Measurements from ENCODE around the gene GPNMB. TPM values are rescaled to one million over a fixed set of nuclear protein-coding genes. Genes with fewer than 3 reads are reported as not detected.
"Not testable (repeated sequence)": the region's sequence is repeated elsewhere in the genome, so short reads cannot be mapped to it uniquely, and the experiment has no call there.

GPNMB gene
- total RNA-seq, 2 experiments from 2014 or later = 0.42 to 0.66 TPM

DNA sequence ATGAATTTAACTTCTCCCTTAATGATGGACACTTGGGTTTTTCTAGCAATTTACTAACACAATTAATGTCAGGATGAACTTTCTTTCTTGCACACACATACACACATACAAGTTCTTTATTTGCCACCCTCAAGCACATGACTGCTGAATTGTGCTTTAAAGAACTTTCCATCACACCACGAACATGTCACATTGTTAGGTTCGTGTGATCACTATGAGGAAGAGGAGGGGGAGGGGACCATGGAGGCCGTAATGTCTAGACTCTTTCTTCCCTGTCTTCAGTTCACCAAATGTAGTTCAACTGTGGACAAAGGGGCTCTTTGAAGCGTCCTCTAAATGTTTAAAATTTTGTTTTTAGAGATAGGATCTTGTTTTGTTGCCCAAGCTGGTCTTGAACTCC lies 33.7 kb upstream of the GPNMB start:
- Mint-ChIP-seq H3K27me3 (peaks cover 7% of the 10 kb centered on the region), H3K9me3 (ENCODE audit: low read depth) (no peaks in the 10 kb centered on the region), H3K4me1 (no peaks in the 10 kb centered on the region), H3K4me3 (no peak overlapping the region), H3K27ac (no peak overlapping the region), H3K36me3 (ENCODE audit: low read depth) (no peaks in the 10 kb centered on the region)
- ChIA-PET POLR2A (no interaction called here), CTCF (interaction anchor here (0.6 kb wide), 1 partner anchor 1598 kb away, joined by 3 read pairs; no protein-coding TSS in a partner anchor)
- DNase-seq = no peak
- no peak for ATAC-seq
- intact Hi-C loops (cut with DNase I, micrococcal nuclease) = no loop called here

- Mint-ChIP-seq H3K4me3 (no peak overlapping the region), H3K36me3 (ENCODE audit: low read depth) (no peaks in the 10 kb centered on the region), H3K27me3 (peaks cover 4% of the 10 kb centered on the region), H3K9me3 (ENCODE audit: low read depth) (no peaks in the 10 kb centered on the region), H3K27ac (no peak overlapping the region), H3K4me1 (no peaks in the 10 kb centered on the region)
- DNase-seq (no peak), ATAC-seq (no peak)
- ChIA-PET POLR2A (no interaction called here), CTCF (interaction anchor here (1.1 kb wide), 1 partner anchor 15 kb away, joined by 3 read pairs; no protein-coding TSS in a partner anchor)
- intact Hi-C loops (cut with DNase I, micrococcal nuclease) = no loop called here
Observed at GRCh38 chr7:23213755-23214154, 32.8 kb upstream of the GPNMB start.

DNA sequence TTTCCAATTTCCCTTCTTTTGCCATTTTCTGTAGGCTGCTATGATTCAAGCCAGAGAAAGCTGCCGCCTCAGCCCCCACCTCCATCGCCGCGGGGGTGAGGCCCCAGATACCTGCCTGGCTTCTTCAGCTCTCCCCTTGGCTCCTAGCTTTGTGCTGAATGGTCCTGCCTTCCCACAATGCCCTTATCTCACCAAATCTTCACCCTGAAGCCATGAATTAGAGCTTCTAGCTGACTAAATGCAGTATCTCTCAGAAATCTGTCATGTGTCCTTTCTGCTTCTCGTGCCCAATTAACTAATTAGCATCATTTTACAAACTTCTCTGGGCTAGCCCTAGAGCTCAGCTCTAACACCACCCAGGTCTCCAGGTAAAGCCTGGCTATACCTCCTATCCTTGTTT lies 32.2 kb upstream of the GPNMB start:
- Mint-ChIP-seq H3K27ac (no peak overlapping the region), H3K27me3 (peaks cover 4% of the 10 kb centered on the region), H3K4me3 (no peak overlapping the region), H3K9me3 (ENCODE audit: low read depth) (no peaks in the 10 kb centered on the region), H3K4me1 (no peaks in the 10 kb centered on the region), H3K36me3 (ENCODE audit: low read depth) (no peaks in the 10 kb centered on the region)
- ATAC-seq (no peak), DNase-seq (no peak)
- ChIA-PET POLR2A (no interaction called here), CTCF (interaction anchor here (0.7 to 1.1 kb wide), 3 partner anchors 15 to 1695 kb away, joined by 3 read pairs; no protein-coding TSS in a partner anchor)
- intact Hi-C loops (cut with DNase I, micrococcal nuclease) = no loop called here

DNA sequence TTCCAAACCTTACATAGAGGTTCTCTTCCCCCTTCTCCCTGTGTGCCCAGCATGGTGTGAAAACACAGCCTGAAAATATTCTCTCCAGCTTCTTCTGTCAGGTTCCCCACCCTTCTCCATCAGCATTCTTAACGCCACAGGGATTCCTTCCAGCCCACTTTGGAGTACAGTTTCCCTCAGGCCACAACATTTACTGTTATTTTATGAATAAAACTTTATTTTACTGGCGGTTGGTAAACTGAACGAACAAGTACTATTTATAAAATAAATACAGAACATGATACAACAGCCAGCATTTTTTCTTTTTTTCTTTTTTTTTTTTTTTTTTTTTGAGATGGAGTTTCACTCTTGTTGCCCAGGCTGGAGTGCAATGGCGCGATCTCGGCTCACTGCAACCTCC lies 31.6 kb upstream of the GPNMB start:
- H3K9me3 Mint-ChIP-seq (ENCODE audit: low read depth) = no peaks in the 10 kb centered on the region
- POLR2A ChIA-PET = interaction anchor here (0.6 kb wide), 1 partner anchor 368 kb away, joined by 3 read pairs; no protein-coding TSS in a partner anchor
- ATAC-seq = no peak
- H3K4me1 Mint-ChIP-seq = no peaks in the 10 kb centered on the region
- H3K4me3 Mint-ChIP-seq = no peak overlapping the region
- peaks cover 4% of the 10 kb centered on the region for H3K27me3 Mint-ChIP-seq
- no peaks in the 10 kb centered on the region for H3K36me3 Mint-ChIP-seq (ENCODE audit: low read depth)
- DNase-seq = no peak
- intact Hi-C loops (cut with DNase I, micrococcal nuclease) = no loop called here
- no peak overlapping the region for H3K27ac Mint-ChIP-seq
- CTCF ChIA-PET = interaction anchor here (0.7 to 1.1 kb wide), 3 partner anchors 16 to 1695 kb away, joined by 3 read pairs; no protein-coding TSS in a partner anchor

DNA sequence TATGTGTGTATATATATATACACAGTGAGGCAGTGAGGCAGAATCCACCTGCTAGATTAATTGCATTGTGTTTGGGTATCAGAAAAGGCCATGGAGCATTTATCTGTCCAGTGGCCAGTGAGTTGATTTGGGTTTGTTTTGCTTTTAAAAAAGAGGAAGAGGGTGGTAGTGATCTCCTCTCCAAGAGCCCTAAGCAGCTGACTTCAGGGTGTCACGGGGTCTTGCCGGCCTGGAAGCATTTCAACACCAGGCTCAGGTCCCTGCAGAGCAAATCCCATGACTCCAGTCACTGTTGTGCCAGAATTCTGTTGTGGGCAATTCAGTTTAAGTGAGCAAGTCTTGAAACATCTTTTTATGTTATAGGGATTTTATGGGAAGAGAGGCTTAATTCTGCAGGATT lies 30.6 kb upstream of the GPNMB start:
- Mint-ChIP-seq H3K36me3 (ENCODE audit: low read depth) (no peaks in the 10 kb centered on the region), H3K9me3 (ENCODE audit: low read depth) (no peaks in the 10 kb centered on the region), H3K27me3 (peaks cover 5% of the 10 kb centered on the region), H3K4me3 (no peak overlapping the region), H3K4me1 (no peaks in the 10 kb centered on the region), H3K27ac (no peak overlapping the region)
- intact Hi-C loops (cut with DNase I, micrococcal nuclease) = no loop called here
- no peak for ATAC-seq
- no peak for DNase-seq
- ChIA-PET CTCF (no interaction called here), POLR2A (no interaction called here)

- ChIA-PET CTCF (no interaction called here), POLR2A (no interaction called here)
- Mint-ChIP-seq H3K4me1 (no peaks in the 10 kb centered on the region), H3K36me3 (ENCODE audit: low read depth) (no peaks in the 10 kb centered on the region), H3K27ac (no peak overlapping the region), H3K9me3 (ENCODE audit: low read depth) (no peaks in the 10 kb centered on the region), H3K4me3 (no peak overlapping the region), H3K27me3 (peaks cover 6% of the 10 kb centered on the region)
- no peak for DNase-seq
- ATAC-seq = no peak
- intact Hi-C loops (cut with DNase I, micrococcal nuclease) = no loop called here
Observed at GRCh38 chr7:23218196-23218595, 28.4 kb upstream of the GPNMB start.

- ChIA-PET CTCF (interaction anchor here (0.6 kb wide), 1 partner anchor 1996 kb away, joined by 3 read pairs; no protein-coding TSS in a partner anchor), POLR2A (no interaction called here)
- intact Hi-C loops (cut with DNase I, micrococcal nuclease) = no loop called here
- Mint-ChIP-seq H3K36me3 (ENCODE audit: low read depth) (no peaks in the 10 kb centered on the region), H3K27me3 (peaks cover 7% of the 10 kb centered on the region), H3K4me3 (no peak overlapping the region), H3K4me1 (no peaks in the 10 kb centered on the region), H3K27ac (no peak overlapping the region), H3K9me3 (ENCODE audit: low read depth) (no peaks in the 10 kb centered on the region)
- no peak for DNase-seq
- ATAC-seq = no peak
Observed at GRCh38 chr7:23220690-23221305, 25.8 kb upstream of the GPNMB start.

DNA sequence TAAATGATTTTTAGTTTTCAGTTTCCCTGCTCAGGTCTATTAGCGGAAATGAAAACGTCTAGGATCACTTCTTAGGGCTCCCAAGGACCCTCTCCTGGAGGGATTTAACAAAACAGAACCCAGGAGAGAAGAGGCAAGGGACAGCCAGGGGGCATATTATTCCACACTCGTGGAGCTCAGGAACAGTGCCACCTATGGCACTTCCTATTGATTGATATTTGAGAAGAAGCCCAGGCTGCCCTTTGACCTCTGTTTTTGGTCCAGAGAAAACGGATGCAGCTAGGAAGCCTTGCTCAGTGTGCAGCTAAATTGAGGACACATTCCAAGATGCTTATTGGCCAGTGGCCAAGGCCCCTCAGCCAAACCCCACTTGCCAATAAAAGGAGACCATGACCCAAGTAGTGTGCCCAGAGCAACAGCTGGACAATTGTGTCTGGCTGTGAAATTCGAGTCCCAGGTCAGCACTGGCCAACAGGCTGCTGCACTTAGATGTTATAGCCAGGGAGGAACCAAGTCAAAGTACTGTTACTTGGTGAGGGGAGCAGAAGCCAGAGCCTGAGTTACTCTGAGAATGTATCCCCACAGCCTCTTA lies 24.0 kb upstream of the GPNMB start:
- Mint-ChIP-seq H3K4me3 (no peak overlapping the region), H3K27me3 (peaks cover 7% of the 10 kb centered on the region), H3K27ac (no peak overlapping the region), H3K36me3 (ENCODE audit: low read depth) (no peaks in the 10 kb centered on the region), H3K9me3 (ENCODE audit: low read depth) (no peaks in the 10 kb centered on the region), H3K4me1 (no peaks in the 10 kb centered on the region)
- ATAC-seq = no peak
- ChIA-PET CTCF (no interaction called here), POLR2A (no interaction called here)
- DNase-seq = no peak
- intact Hi-C loops (cut with DNase I, micrococcal nuclease) = no loop called here

- H3K4me1 Mint-ChIP-seq; H3K27ac Mint-ChIP-seq; H3K4me3 Mint-ChIP-seq; H3K27me3 Mint-ChIP-seq; H3K36me3 Mint-ChIP-seq (ENCODE audit: low read depth); H3K9me3 Mint-ChIP-seq (ENCODE audit: low read depth); POLR2A ChIA-PET; DNase-seq; intact Hi-C loops (cut with DNase I, micrococcal nuclease); ATAC-seq: not testable (repeated sequence)
- CTCF ChIA-PET = interaction anchor here (1.0 kb wide), 1 partner anchor 138 kb away, joined by 4 read pairs; no protein-coding TSS in a partner anchor
Observed at GRCh38 chr7:23224364-23224763, 22.2 kb upstream of the GPNMB start.

DNA sequence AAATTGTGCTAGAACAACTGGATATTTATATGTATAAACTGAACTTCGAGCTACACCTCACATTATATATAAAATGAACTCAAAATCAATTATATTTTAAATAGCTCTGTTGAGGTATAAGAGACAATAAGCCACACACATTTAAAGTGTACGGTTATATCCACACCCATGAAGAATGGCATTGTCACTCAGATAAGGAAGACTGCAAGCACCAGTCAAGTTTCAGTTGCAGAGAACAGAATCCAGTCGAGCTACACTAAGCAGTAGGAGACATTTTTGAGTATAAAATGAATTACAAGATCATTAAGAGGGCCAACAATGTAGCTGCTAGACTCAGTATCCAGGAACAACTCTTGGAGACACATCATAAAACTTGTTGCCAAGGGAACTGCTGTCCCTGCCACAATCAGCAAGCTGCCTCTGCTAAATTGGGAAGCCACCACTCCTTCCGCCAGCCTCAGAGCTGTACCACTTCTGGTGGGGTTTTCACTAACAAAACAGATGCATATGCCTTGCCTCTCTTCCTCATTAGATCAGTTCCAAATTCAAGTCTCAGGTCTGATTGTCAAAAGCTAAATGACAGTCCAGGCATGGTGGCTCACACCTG lies 19.6 kb upstream of the GPNMB start:
- no peak for ATAC-seq
- Mint-ChIP-seq H3K36me3 (ENCODE audit: low read depth) (no peaks in the 10 kb centered on the region), H3K4me3 (no peak overlapping the region), H3K27me3 (peaks cover 4% of the 10 kb centered on the region), H3K27ac (no peak overlapping the region), H3K4me1 (no peaks in the 10 kb centered on the region), H3K9me3 (ENCODE audit: low read depth) (no peaks in the 10 kb centered on the region)
- ChIA-PET POLR2A (interaction anchor here (0.6 kb wide), 1 partner anchor 72 kb away, joined by 3 read pairs; the partner anchor contains the start of gene MALSU1), CTCF (interaction anchor here (0.7 to 1.7 kb wide), 6 partner anchors 9 to 343 kb away, joined by 3 to 7 read pairs (median 3); no protein-coding TSS in a partner anchor)
- intact Hi-C loops (cut with DNase I, micrococcal nuclease) = no loop called here
- DNase-seq = no peak

DNA sequence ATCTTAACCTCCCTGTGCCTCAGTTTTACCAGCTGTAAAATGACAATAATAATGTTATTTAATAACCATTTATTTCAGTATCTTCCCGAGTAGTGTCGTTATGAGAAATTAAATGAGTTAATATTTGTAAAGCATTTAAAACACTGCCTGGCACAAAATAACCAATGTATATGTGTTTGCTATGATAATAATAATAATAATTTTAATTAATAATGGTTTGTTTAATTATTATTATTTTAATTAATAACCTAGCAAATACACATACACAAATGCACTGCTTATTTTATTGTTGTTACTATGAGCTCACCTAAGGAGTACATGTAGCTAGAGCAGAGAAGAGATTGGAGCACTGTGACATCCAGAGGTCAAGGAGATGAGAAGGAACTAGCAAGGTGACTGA lies 18.2 kb upstream of the GPNMB start:
- ATAC-seq (no peak), DNase-seq (no peak)
- H3K27ac Mint-ChIP-seq = no peak overlapping the region
- H3K27me3 Mint-ChIP-seq = peaks cover 2% of the 10 kb centered on the region
- no peaks in the 10 kb centered on the region for H3K4me1 Mint-ChIP-seq
- H3K36me3 Mint-ChIP-seq (ENCODE audit: low read depth) = no peaks in the 10 kb centered on the region
- intact Hi-C loops (cut with DNase I, micrococcal nuclease) = no loop called here
- no peaks in the 10 kb centered on the region for H3K9me3 Mint-ChIP-seq (ENCODE audit: low read depth)
- ChIA-PET CTCF (interaction anchor here (1.2 to 1.8 kb wide), 2 partner anchors 13 to 29 kb away, joined by 3 to 4 read pairs; no protein-coding TSS in a partner anchor), POLR2A (no interaction called here)
- H3K4me3 Mint-ChIP-seq = no peak overlapping the region

DNA sequence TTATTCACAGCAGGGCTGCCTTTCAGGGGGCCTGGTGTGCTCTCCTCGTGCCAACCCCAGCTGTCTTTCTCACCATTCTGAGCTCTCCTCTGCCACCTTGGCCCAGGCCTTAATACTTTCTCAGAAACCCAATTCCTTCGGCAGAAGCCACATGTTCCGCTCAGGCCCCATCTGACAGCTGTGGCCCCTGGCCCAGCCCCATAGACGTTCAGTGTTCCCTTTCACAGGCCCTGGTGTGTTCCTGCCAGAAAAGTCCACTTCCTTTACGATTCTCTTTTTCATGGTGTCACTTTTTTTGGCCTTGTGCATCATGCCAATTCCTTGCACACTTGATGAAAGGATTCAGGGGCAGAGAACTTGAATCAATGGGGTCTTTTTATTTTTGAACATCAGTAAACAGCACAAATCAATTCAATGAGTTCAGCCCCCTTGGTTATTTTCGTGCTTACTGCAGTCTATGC lies 15.9 kb upstream of the GPNMB start:
- DNase-seq (no peak), ATAC-seq (no peak)
- ChIA-PET POLR2A (no interaction called here), CTCF (interaction anchor here (0.6 kb wide), 1 partner anchor 419 kb away, joined by 3 read pairs; no protein-coding TSS in a partner anchor)
- H3K9me3 Mint-ChIP-seq (ENCODE audit: low read depth) = no peaks in the 10 kb centered on the region
- H3K36me3 Mint-ChIP-seq (ENCODE audit: low read depth) = no peaks in the 10 kb centered on the region
- H3K27ac Mint-ChIP-seq = no peak overlapping the region
- intact Hi-C loops (cut with DNase I, micrococcal nuclease) = no loop called here
- H3K27me3 Mint-ChIP-seq = no peaks in the 10 kb centered on the region
- H3K4me3 Mint-ChIP-seq = no peak overlapping the region
- no peaks in the 10 kb centered on the region for H3K4me1 Mint-ChIP-seq

Data from activated CD4-positive, alpha-beta T cell treated with anti-CD3 and anti-CD28 coated beads for 36 hours (primary cell).